Renal pelvis (tissue), 4 donors: ENCODE measurements around the gene EDRF1. TPM values are rescaled to one million over a fixed set of nuclear protein-coding genes. Genes with fewer than 3 reads are reported as not detected.

ENCODE experiments used
- DNase-seq: peaks from one replicate; pipeline ENCODE4 v3.0.0-alpha.2; 2013
- polyA plus RNA-seq, 3 donors: library from polyadenylated mRNA; unstranded; fragments of 120-200 nt; gene quantifications; one replicate each; pipeline ENCODE4 v1.2.1, GENCODE V29; 2013; ENCODE audit not compliant: insufficient read length in 3 of 3

Gene EDRF1
- polyA plus RNA-seq, 3 donors: 31.5 to 45.8 (median 45.0) TPM

- no peak for DNase-seq
These were observed 68.9 kb downstream of the EDRF1 start for GRCh38 chr10:125788156-125789034.

- no peak for DNase-seq
These were observed 73.1 kb downstream of the EDRF1 start for GRCh38 chr10:125792342-125793300.

- DNase-seq: no peak
These were observed 75.6 kb downstream of the EDRF1 start for GRCh38 chr10:125795128-125795527.

- no peak for DNase-seq
These were observed 76.2 kb downstream of the EDRF1 start for GRCh38 chr10:125795637-125796190.

- DNase-seq: no peak
These were observed 77.9 kb downstream of the EDRF1 start for GRCh38 chr10:125797424-125797823.

GRCh38 chr10:125797994-125798662, 78.6 kb downstream of the EDRF1 start:
- no peak for DNase-seq

- no peak for DNase-seq
These were observed 80.1 kb downstream of the EDRF1 start for GRCh38 chr10:125799451-125800182.

GRCh38 chr10:125801574-125801973, 82.1 kb downstream of the EDRF1 start:
- no peak for DNase-seq

GRCh38 chr10:125802131-125802530, 82.6 kb downstream of the EDRF1 start:
- no peak for DNase-seq

GRCh38 chr10:125802739-125803138, 83.2 kb downstream of the EDRF1 start:
- no peak for DNase-seq

GRCh38 chr10:125808047-125808446, 88.5 kb downstream of the EDRF1 start:
- DNase-seq: no peak

GRCh38 chr10:125811251-125811650, 91.7 kb downstream of the EDRF1 start:
- no peak for DNase-seq

- peak; percentile 11 for DNase-seq
These were observed 92.7 kb downstream of the EDRF1 start for GRCh38 chr10:125812128-125812750.

Other genes with a start within 250 kb of the EDRF1 start
- gene TEX36, start 36.5 kb upstream of the EDRF1 start, polyA plus RNA-seq: not detected
- under 1 TPM; 0.20 to 0.74 (median 0.26) TPM for gene MMP21, start 56.1 kb downstream of the EDRF1 start, polyA plus RNA-seq
- 10 to 100 TPM; 54.1 to 67.5 (median 65.4) TPM for gene UROS, start 103.5 kb downstream of the EDRF1 start, polyA plus RNA-seq
- 10 to 100 TPM; 87.7 to 91.1 (median 90.8) TPM for gene BCCIP, start 103.8 kb downstream of the EDRF1 start, polyA plus RNA-seq
- gene DHX32, start 161.6 kb downstream of the EDRF1 start, polyA plus RNA-seq: 10 to 100 TPM; 22.1 to 27.7 (median 25.2) TPM
- gene FANK1, start 176.9 kb downstream of the EDRF1 start, polyA plus RNA-seq: 10 to 100 TPM; 10.0 to 14.9 (median 11.7) TPM